ENCODE data around the gene ADORA2A.

ADORA2A gene

GRCh38 chr22:24400034-24400725, 27.2 kb upstream of the ADORA2A start:
- H3K27ac Mint-ChIP-seq = peak overlapping the region; percentile 58
- no peak for TF ChIP-seq CTCF (IDR thresholded peaks at IDR 0.05)
- DNase-seq = no peak
- no peak overlapping the region for H3K4me3 Mint-ChIP-seq
- peaks cover 73% of the 10 kb centered on the region for H3K36me3 Mint-ChIP-seq (ENCODE audit: low read depth)
- H3K4me1 Mint-ChIP-seq = peaks cover 38% of the 10 kb centered on the region
- H3K9me3 Mint-ChIP-seq = no peaks in the 10 kb centered on the region
- no peaks in the 10 kb centered on the region for H3K27me3 Mint-ChIP-seq (ENCODE audit: low read depth, poor library complexity)

- Mint-ChIP-seq H3K9me3 (no peaks in the 10 kb centered on the region), H3K36me3 (ENCODE audit: low read depth) (peaks cover 67% of the 10 kb centered on the region), H3K27ac (peak overlapping the region; percentile 58), H3K27me3 (ENCODE audit: low read depth, poor library complexity) (no peaks in the 10 kb centered on the region), H3K4me1 (peaks cover 39% of the 10 kb centered on the region), H3K4me3 (no peak overlapping the region)
- no peak for TF ChIP-seq CTCF (IDR thresholded peaks at IDR 0.05)
- no peak for DNase-seq
These were observed 26.4 kb upstream of the ADORA2A start for GRCh38 chr22:24400726-24401596.

- no peaks in the 10 kb centered on the region for H3K27me3 Mint-ChIP-seq (ENCODE audit: low read depth, poor library complexity)
- no peak for DNase-seq
- H3K27ac Mint-ChIP-seq = no peak overlapping the region
- H3K4me3 Mint-ChIP-seq = no peak overlapping the region
- TF ChIP-seq CTCF (IDR thresholded peaks at IDR 0.05) = no peak
- H3K36me3 Mint-ChIP-seq (ENCODE audit: low read depth) = peaks cover 60% of the 10 kb centered on the region
- peaks cover 47% of the 10 kb centered on the region for H3K4me1 Mint-ChIP-seq
- H3K9me3 Mint-ChIP-seq = no peaks in the 10 kb centered on the region
These were observed 25.4 kb upstream of the ADORA2A start for GRCh38 chr22:24401931-24402367.

GRCh38 chr22:24402460-24403192, 24.8 kb upstream of the ADORA2A start:
- no peak for TF ChIP-seq CTCF (IDR thresholded peaks at IDR 0.05)
- no peaks in the 10 kb centered on the region for H3K9me3 Mint-ChIP-seq
- peak overlapping the region; percentile 87 for H3K27ac Mint-ChIP-seq
- peaks cover 54% of the 10 kb centered on the region for H3K4me1 Mint-ChIP-seq
- H3K36me3 Mint-ChIP-seq (ENCODE audit: low read depth) = peaks cover 53% of the 10 kb centered on the region
- H3K4me3 Mint-ChIP-seq = no peak overlapping the region
- DNase-seq = no peak
- H3K27me3 Mint-ChIP-seq (ENCODE audit: low read depth, poor library complexity) = no peaks in the 10 kb centered on the region

GRCh38 chr22:24403346-24403745, 24.1 kb upstream of the ADORA2A start:
- Mint-ChIP-seq H3K4me3 (no peak overlapping the region), H3K4me1 (peaks cover 61% of the 10 kb centered on the region), H3K27ac (no peak overlapping the region), H3K36me3 (ENCODE audit: low read depth) (peaks cover 46% of the 10 kb centered on the region), H3K27me3 (ENCODE audit: low read depth, poor library complexity) (no peaks in the 10 kb centered on the region), H3K9me3 (no peaks in the 10 kb centered on the region)
- TF ChIP-seq CTCF (IDR thresholded peaks at IDR 0.05) = no peak
- no peak for DNase-seq
